ENCODE data around the gene LRG1. TPM values are rescaled to one million over a fixed set of nuclear protein-coding genes. Genes with fewer than 3 reads are reported as not detected.

Gene LRG1
- polyA plus RNA-seq, 1 of the 3 experiments (the other 2 are of a cell fraction), result 0.12 TPM

- TF ChIP-seq REST (IDR thresholded peaks at IDR 0.05; ENCODE audit: low read depth, low read length) (no peak), RXRA (IDR thresholded peaks at IDR 0.05; ENCODE audit: borderline replicate concordance, low read depth) (no peak), USF2 (IDR thresholded peaks at IDR 0.05; ENCODE audit: borderline replicate concordance, low read depth, low read length) (no peak)
Observed at GRCh38 chr19:4519172-4519496, 20.7 kb downstream of the LRG1 start (continued).

- Histone ChIP-seq H3K4me2 (no peak within 1 kb of the TSS), H3F3A (replicated peaks; ENCODE audit: insufficient read depth) (no peaks in the 10 kb centered on the region), H3K9me2 (no peaks in the 10 kb centered on the region), H2AFZ (ENCODE audit: low read depth) (no peak within 1 kb of the TSS), H3K9me3 (no peaks in the 10 kb centered on the region), H3K27ac (ENCODE audit: low read depth in 2 of 2, low read length in 1 of 2) (no peak within 1 kb of the TSS), H3K9ac (no peak within 1 kb of the TSS), H3K27me3 (ENCODE audit: insufficient read depth) (no peaks in the 10 kb centered on the region), H3K79me2 (ENCODE audit: insufficient read depth) (no peaks in the 10 kb centered on the region), H3K36me3 (replicated peaks in 1 of 2; ENCODE audit: control insufficient read depth in 1 of 2, insufficient read depth in 2 of 2, low read length in 1 of 2) (no peaks in the 10 kb centered on the region), H3K4me3 (ENCODE audit: low read depth in 2 of 2, low read length in 1 of 2) (no peak within 1 kb of the TSS), H3K4me1 (ENCODE audit: control insufficient read depth in 1 of 2, insufficient read depth in 2 of 2, low read depth in 1 of 2, low read length in 1 of 2) (peaks cover 0 to 3% of the 10 kb centered on the region in 2 experiments; a peak in 1 of 4 replicates), H4K20me1 (ENCODE audit: insufficient read depth) (no peaks in the 10 kb centered on the region)
- POLR2A ChIA-PET, result interaction anchor here (1.0 kb wide), 1 partner anchor 10 kb away, joined by 3 read pairs; no protein-coding TSS in a partner anchor
- CTCF ChIA-PET, result interaction anchor here (0.8 to 1.1 kb wide), 3 partner anchors 8 to 118 kb away, joined by 3 to 5 read pairs (median 4); partner anchors contain the start of gene PLIN5
- DNase-seq, result no peak
- TF ChIP-seq RCOR1 (IDR thresholded peaks at IDR 0.05; ENCODE audit: low read length) (no peak), JUND (IDR thresholded peaks at IDR 0.05) (no peak), GATA2 (CRISPR knock-in tag; IDR thresholded peaks at IDR 0.05) (no peak), FOSL2 (IDR thresholded peaks at IDR 0.05; ENCODE audit: borderline replicate concordance, low read depth) (no peak), FOXM1 (IDR thresholded peaks at IDR 0.05; ENCODE audit: low read depth) (no peak), TAF1 (IDR thresholded peaks at IDR 0.05; ENCODE audit: borderline replicate concordance, low read depth, low read length) (no peak), NRF1 (IDR thresholded peaks at IDR 0.05; ENCODE audit: low read depth, low read length) (no peak), SMC3 (IDR thresholded peaks at IDR 0.05; ENCODE audit: low read depth, low read length) (no peak), REST (IDR thresholded peaks at IDR 0.05; ENCODE audit: low read depth, low read length) (no peak), MAX (IDR thresholded peaks at IDR 0.05; ENCODE audit: low read depth) (no peak), NFIC (IDR thresholded peaks at IDR 0.05; ENCODE audit: borderline replicate concordance) (no peak), GABPA (IDR thresholded peaks at IDR 0.05; ENCODE audit: low read depth) (no peak), RAD21 (IDR thresholded peaks at IDR 0.05; ENCODE audit: low read length) (no peak), MXI1 (IDR thresholded peaks at IDR 0.05; ENCODE audit: low read depth, low read length) (no peak), POLR2AphosphoS5 (IDR thresholded peaks at IDR 0.05; ENCODE audit: low read depth, low read length) (no peak), IRF3 (IDR thresholded peaks at IDR 0.05; ENCODE audit: low read depth, low read length) (no peak)
- WGBS (ENCODE audit: low lambda C conversion rate), result 84% methylated on average over 18 of the region's 34 CpGs
Observed at GRCh38 chr19:4518345-4519171, 21.3 kb downstream of the LRG1 start, which contains the start of gene PLIN4. Gene PLIN4 (minus strand): TSS chr19:4518486. CDS start chr19:4518272, 214 bp downstream.

All from SK-N-SH (cell line).